Neural cell (in vitro differentiated cells): Measurements from ENCODE around the gene HECW1.
"Not testable (repeated sequence)": the region's sequence is repeated elsewhere in the genome, so short reads cannot be mapped to it uniquely, and the experiment has no call there.

Experiments
- CTCF ChIP-seq: fragments of 450-650 bp; IDR thresholded peaks from 2 replicates; pipeline ENCODE4 v1.5.1; 2014; ENCODE audit warnings: antibody characterized with exemption, mild to moderate bottlenecking, moderate library complexity; ENCODE audit not compliant: poor library complexity, severe bottlenecking
- EP300 ChIP-seq: fragments of 450-650 bp; conservative IDR thresholded peaks from 2 replicates; pipeline ENCODE4 v1.6.1; 2014; ENCODE audit warnings: antibody characterized with exemption, mild to moderate bottlenecking, moderate library complexity; ENCODE audit not compliant: poor library complexity, severe bottlenecking
- EZH2 ChIP-seq: fragments of 200-600, 300-800 bp; shearing (Covaris generic), sonication (generic); IDR thresholded peaks from 2 replicates; pipeline ENCODE4 v1.6.1; 2014; ENCODE audit warnings: antibody characterized with exemption, low read length, borderline replicate concordance, mild to moderate bottlenecking; ENCODE audit not compliant: insufficient read depth, poor library complexity, severe bottlenecking
- MXI1 ChIP-seq: fragments of 450-650 bp; conservative IDR thresholded peaks from 2 replicates; pipeline ENCODE4 v1.6.1; 2014; ENCODE audit warnings: antibody characterized with exemption, mild to moderate bottlenecking; ENCODE audit not compliant: poor library complexity, severe bottlenecking
- POLR2AphosphoS5 ChIP-seq: IDR thresholded peaks from 2 replicates; pipeline ENCODE4 v1.6.1; 2012
- RAD21 ChIP-seq: fragments of 450-650 bp; conservative IDR thresholded peaks from 2 replicates; pipeline ENCODE4 v1.6.1; 2014; ENCODE audit warnings: antibody characterized with exemption, mild to moderate bottlenecking, moderate library complexity

DNA sequence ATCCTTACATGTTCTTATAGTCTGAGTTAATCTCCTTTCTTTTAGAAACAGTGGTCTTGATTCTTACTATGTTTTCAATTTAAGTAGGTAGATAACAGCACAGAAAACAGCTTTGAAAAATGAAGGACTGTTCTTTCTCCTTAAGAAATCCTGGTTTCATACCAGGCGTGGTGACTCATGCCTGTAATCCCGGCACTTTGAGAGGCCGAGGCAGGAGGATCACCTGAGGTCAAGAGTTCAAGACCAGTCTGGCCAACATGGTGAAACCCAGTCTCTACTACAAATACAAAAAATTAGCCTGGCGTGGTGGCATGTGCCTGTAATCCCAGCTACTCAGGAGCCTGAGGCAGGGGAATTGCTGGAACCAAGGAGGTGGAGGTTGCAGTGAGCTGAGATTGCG, 484.0 kb downstream of the HECW1 start:
- TF ChIP-seq POLR2AphosphoS5, CTCF, RAD21, EP300, EZH2, MXI1: not testable (repeated sequence)
